ENCODE data around the gene HIPK2. TPM values are rescaled to one million over a fixed set of nuclear protein-coding genes. Genes with fewer than 3 reads are reported as not detected.

The HIPK2 gene
- total RNA-seq, 1 donor from 2014 or later, result 72.3 TPM

- no peak for DNase-seq (ENCODE audit: low spot score)
- H3K27me3 Mint-ChIP-seq (ENCODE audit: low read depth), result no peaks in the 10 kb centered on the region
- TF ChIP-seq CTCF (IDR thresholded peaks at IDR 0.05), result no peak
- peaks cover 12% of the 10 kb centered on the region for H3K9me3 Mint-ChIP-seq (ENCODE audit: low read depth)
- H3K4me3 Mint-ChIP-seq (ENCODE audit: unreplicated experiment), result no peak overlapping the region
- peaks cover 6% of the 10 kb centered on the region for H3K36me3 Mint-ChIP-seq (ENCODE audit: low read depth)
- peaks cover 8% of the 10 kb centered on the region for H3K4me1 Mint-ChIP-seq (ENCODE audit: low read depth)
- H3K27ac Mint-ChIP-seq (ENCODE audit: unreplicated experiment), result no peak overlapping the region
Observed at GRCh38 chr7:139799586-139799985, 21.8 kb upstream of the HIPK2 start.

DNA sequence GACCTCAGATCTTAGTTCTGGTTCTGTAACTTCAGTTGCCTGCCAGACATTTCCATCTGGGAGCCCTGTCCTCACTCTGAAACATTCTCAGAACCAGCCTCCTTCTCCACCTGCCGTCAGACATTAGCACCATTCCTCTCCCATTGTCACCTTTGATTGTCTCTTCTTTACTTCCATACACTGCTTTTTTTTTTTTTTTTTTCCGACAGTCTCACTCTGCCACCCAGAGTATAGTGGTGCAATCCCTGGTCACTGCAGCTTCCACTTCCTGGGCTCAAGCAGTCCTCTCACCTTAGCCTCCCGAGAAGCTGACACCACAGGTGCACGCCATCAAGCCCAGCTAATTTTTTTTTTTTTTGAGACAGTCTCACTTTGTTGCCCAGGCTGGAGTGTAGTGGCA, 21.1 kb upstream of the HIPK2 start:
- Mint-ChIP-seq H3K4me1 (ENCODE audit: low read depth) (peaks cover 8% of the 10 kb centered on the region), H3K27me3 (ENCODE audit: low read depth) (no peaks in the 10 kb centered on the region), H3K27ac (ENCODE audit: unreplicated experiment) (no peak overlapping the region), H3K36me3 (ENCODE audit: low read depth) (peaks cover 6% of the 10 kb centered on the region), H3K4me3 (ENCODE audit: unreplicated experiment) (no peak overlapping the region), H3K9me3 (ENCODE audit: low read depth) (peaks cover 12% of the 10 kb centered on the region)
- no peak for DNase-seq (ENCODE audit: low spot score)
- TF ChIP-seq CTCF (IDR thresholded peaks at IDR 0.05), result no peak

GRCh38 chr7:139798221-139798620, 20.4 kb upstream of the HIPK2 start:
- Mint-ChIP-seq H3K27me3 (ENCODE audit: low read depth) (no peaks in the 10 kb centered on the region), H3K4me3 (ENCODE audit: unreplicated experiment) (no peak overlapping the region), H3K4me1 (ENCODE audit: low read depth) (peaks cover 8% of the 10 kb centered on the region), H3K9me3 (ENCODE audit: low read depth) (peaks cover 12% of the 10 kb centered on the region), H3K27ac (ENCODE audit: unreplicated experiment) (no peak overlapping the region), H3K36me3 (ENCODE audit: low read depth) (peaks cover 6% of the 10 kb centered on the region)
- TF ChIP-seq CTCF (IDR thresholded peaks at IDR 0.05), result no peak
- no peak for DNase-seq (ENCODE audit: low spot score)

GRCh38 chr7:139797607-139798006, 19.8 kb upstream of the HIPK2 start:
- peaks cover 4% of the 10 kb centered on the region for H3K4me1 Mint-ChIP-seq (ENCODE audit: low read depth)
- H3K36me3 Mint-ChIP-seq (ENCODE audit: low read depth), result peaks cover 6% of the 10 kb centered on the region
- H3K27ac Mint-ChIP-seq (ENCODE audit: unreplicated experiment), result no peak overlapping the region
- no peaks in the 10 kb centered on the region for H3K27me3 Mint-ChIP-seq (ENCODE audit: low read depth)
- H3K9me3 Mint-ChIP-seq (ENCODE audit: low read depth), result peaks cover 9% of the 10 kb centered on the region
- H3K4me3 Mint-ChIP-seq (ENCODE audit: unreplicated experiment), result no peak overlapping the region
- TF ChIP-seq CTCF (IDR thresholded peaks at IDR 0.05), result no peak
- DNase-seq (ENCODE audit: low spot score), result no peak

GRCh38 chr7:139791316-139791715, 13.5 kb upstream of the HIPK2 start:
- DNase-seq (ENCODE audit: low spot score), result no peak
- TF ChIP-seq CTCF (IDR thresholded peaks at IDR 0.05), result no peak
- H3K36me3 Mint-ChIP-seq (ENCODE audit: low read depth), result peaks cover 6% of the 10 kb centered on the region
- no peak overlapping the region for H3K27ac Mint-ChIP-seq (ENCODE audit: unreplicated experiment)
- no peaks in the 10 kb centered on the region for H3K4me1 Mint-ChIP-seq (ENCODE audit: low read depth)
- H3K27me3 Mint-ChIP-seq (ENCODE audit: low read depth), result no peaks in the 10 kb centered on the region
- H3K9me3 Mint-ChIP-seq (ENCODE audit: low read depth), result peaks cover 4% of the 10 kb centered on the region
- H3K4me3 Mint-ChIP-seq (ENCODE audit: unreplicated experiment), result no peak overlapping the region
